Fibroblast of lung (primary cell): ENCODE results near the gene SBDS.
"Not testable (repeated sequence)": the region's sequence is repeated elsewhere in the genome, so short reads cannot be mapped to it uniquely, and the experiment has no call there.

Experiments used
- EZH2 ChIP-seq: IDR thresholded peaks from 2 replicates; pipeline ENCODE4 v1.5.1; 2012; ENCODE audit warnings: low read length, control low read depth, mild to moderate bottlenecking; ENCODE audit errors: missing control alignments
- TF ChIP-seq, protein P1 (sequence below), 2 donors: IDR thresholded peaks in 1 of 2; conservative IDR thresholded peaks in 1 of 2; 1 replicate in 1 of 2; 2 replicates in 1 of 2; pipeline ENCODE4 v1.5.1; 2011 to 2012; ENCODE audit warnings: low read length in 2 of 2, control low read depth in 1 of 2, inconsistent platforms in 1 of 2, low read depth in 1 of 2, mild to moderate bottlenecking in 1 of 2

GRCh38 chr7:67009677-67010076, 14.3 kb upstream of the SBDS start:
- not testable (repeated sequence) for TF ChIP-seq EZH2
- TF ChIP-seq, protein P1, sequence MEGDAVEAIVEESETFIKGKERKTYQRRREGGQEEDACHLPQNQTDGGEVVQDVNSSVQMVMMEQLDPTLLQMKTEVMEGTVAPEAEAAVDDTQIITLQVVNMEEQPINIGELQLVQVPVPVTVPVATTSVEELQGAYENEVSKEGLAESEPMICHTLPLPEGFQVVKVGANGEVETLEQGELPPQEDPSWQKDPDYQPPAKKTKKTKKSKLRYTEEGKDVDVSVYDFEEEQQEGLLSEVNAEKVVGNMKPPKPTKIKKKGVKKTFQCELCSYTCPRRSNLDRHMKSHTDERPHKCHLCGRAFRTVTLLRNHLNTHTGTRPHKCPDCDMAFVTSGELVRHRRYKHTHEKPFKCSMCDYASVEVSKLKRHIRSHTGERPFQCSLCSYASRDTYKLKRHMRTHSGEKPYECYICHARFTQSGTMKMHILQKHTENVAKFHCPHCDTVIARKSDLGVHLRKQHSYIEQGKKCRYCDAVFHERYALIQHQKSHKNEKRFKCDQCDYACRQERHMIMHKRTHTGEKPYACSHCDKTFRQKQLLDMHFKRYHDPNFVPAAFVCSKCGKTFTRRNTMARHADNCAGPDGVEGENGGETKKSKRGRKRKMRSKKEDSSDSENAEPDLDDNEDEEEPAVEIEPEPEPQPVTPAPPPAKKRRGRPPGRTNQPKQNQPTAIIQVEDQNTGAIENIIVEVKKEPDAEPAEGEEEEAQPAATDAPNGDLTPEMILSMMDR (conservative IDR thresholded peaks at IDR 0.05 in 1 of 2, IDR thresholded peaks at IDR 0.05 in 1 of 2; ENCODE audit: low read depth in 1 of 2, low read length in 2 of 2), result not testable (repeated sequence)
